Neural crest cell (in vitro differentiated cells): ENCODE measurements around the gene NEB. TPM values are rescaled to one million over a fixed set of nuclear protein-coding genes. Genes with fewer than 3 reads are reported as not detected.

Source experiments
- DNase-seq: peaks from one replicate; pipeline ENCODE4 v3.0.0; 2021; ENCODE audit warnings: low read depth, mixed read lengths, low spot score
- H3K27ac Mint-ChIP-seq: one replicate; pipeline ENCODE4 v1.8.0; 2021; ENCODE audit warnings: mild to moderate bottlenecking, mixed read lengths; ENCODE audit not compliant: unreplicated experiment
- H3K27me3 Mint-ChIP-seq: 2 replicates; pipeline ENCODE4 v1.8.0; 2021; ENCODE audit warnings: low read depth, mild to moderate bottlenecking, mixed read lengths
- H3K36me3 Mint-ChIP-seq: 2 replicates; pipeline ENCODE4 v1.8.0; 2021; ENCODE audit warnings: low read depth, mild to moderate bottlenecking, mixed read lengths
- H3K4me1 Mint-ChIP-seq: 2 replicates; pipeline ENCODE4 v1.8.0; 2021; ENCODE audit warnings: mixed read lengths
- H3K4me3 Mint-ChIP-seq: one replicate; pipeline ENCODE4 v1.8.0; 2021; ENCODE audit warnings: mild to moderate bottlenecking, mixed read lengths
- H3K9me3 Mint-ChIP-seq: 2 replicates; pipeline ENCODE4 v1.8.0; 2021; ENCODE audit warnings: mixed read lengths
- total RNA-seq: library from RNA; stranded (reverse); gene quantifications from 2 replicates; pipeline ENCODE4 v1.2.1, GENCODE V29; 2021
- TF ChIP-seq, protein P1 (sequence below): fragments of 200-600 bp; sonication (generic); conservative IDR thresholded peaks from 2 replicates; pipeline ENCODE4 v1.5.0; 2021; ENCODE audit warnings: antibody characterized with exemption, mild to moderate bottlenecking

Gene NEB
- total RNA-seq, 1 donor from 2014 or later: 0.77 TPM

- H3K27ac Mint-ChIP-seq: no peak overlapping the region
- TF ChIP-seq, protein P1, sequence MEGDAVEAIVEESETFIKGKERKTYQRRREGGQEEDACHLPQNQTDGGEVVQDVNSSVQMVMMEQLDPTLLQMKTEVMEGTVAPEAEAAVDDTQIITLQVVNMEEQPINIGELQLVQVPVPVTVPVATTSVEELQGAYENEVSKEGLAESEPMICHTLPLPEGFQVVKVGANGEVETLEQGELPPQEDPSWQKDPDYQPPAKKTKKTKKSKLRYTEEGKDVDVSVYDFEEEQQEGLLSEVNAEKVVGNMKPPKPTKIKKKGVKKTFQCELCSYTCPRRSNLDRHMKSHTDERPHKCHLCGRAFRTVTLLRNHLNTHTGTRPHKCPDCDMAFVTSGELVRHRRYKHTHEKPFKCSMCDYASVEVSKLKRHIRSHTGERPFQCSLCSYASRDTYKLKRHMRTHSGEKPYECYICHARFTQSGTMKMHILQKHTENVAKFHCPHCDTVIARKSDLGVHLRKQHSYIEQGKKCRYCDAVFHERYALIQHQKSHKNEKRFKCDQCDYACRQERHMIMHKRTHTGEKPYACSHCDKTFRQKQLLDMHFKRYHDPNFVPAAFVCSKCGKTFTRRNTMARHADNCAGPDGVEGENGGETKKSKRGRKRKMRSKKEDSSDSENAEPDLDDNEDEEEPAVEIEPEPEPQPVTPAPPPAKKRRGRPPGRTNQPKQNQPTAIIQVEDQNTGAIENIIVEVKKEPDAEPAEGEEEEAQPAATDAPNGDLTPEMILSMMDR: no peak
- peaks cover 2% of the 10 kb centered on the region for H3K27me3 Mint-ChIP-seq
- no peak overlapping the region for H3K4me3 Mint-ChIP-seq
- no peaks in the 10 kb centered on the region for H3K36me3 Mint-ChIP-seq
- H3K9me3 Mint-ChIP-seq: no peaks in the 10 kb centered on the region
- DNase-seq: no peak
- H3K4me1 Mint-ChIP-seq: no peaks in the 10 kb centered on the region
Observed at GRCh38 chr2:151695778-151696177, 38.5 kb downstream of the NEB start.

DNA sequence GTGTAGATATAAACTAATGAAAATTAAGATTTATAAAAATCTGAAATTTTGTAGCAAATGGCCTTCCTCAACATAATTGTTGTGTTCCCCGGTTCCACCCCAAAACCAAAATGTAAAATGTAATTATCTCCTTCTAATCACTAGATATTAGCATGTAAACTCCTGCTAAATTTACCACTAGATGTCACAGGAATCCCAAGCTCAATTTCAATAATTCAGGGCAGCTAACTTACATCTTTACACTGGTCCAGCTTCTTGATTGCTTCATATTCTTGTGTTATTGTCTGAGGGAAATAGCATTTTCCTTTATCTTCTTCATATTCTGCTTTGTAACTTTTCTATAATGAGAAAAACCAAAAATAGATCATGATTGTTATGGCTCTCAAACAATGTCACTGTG is 42.6 kb downstream of the NEB start:
- Mint-ChIP-seq H3K27ac (no peak overlapping the region), H3K4me1 (no peaks in the 10 kb centered on the region), H3K4me3 (no peak overlapping the region), H3K27me3 (peaks cover 2% of the 10 kb centered on the region), H3K9me3 (no peaks in the 10 kb centered on the region), H3K36me3 (no peaks in the 10 kb centered on the region)
- TF ChIP-seq, protein P1: no peak
- DNase-seq: no peak

GRCh38 chr2:151688719-151689118 is 45.6 kb downstream of the NEB start:
- H3K4me1 Mint-ChIP-seq: no peaks in the 10 kb centered on the region
- no peak overlapping the region for H3K27ac Mint-ChIP-seq
- DNase-seq: no peak
- H3K4me3 Mint-ChIP-seq: no peak overlapping the region
- TF ChIP-seq, protein P1: no peak
- H3K27me3 Mint-ChIP-seq: peaks cover 2% of the 10 kb centered on the region
- no peaks in the 10 kb centered on the region for H3K9me3 Mint-ChIP-seq
- no peaks in the 10 kb centered on the region for H3K36me3 Mint-ChIP-seq

GRCh38 chr2:151682459-151683003 is 51.7 kb downstream of the NEB start:
- H3K4me3 Mint-ChIP-seq: no peak overlapping the region
- peaks cover 6% of the 10 kb centered on the region for H3K4me1 Mint-ChIP-seq
- H3K27ac Mint-ChIP-seq: no peak overlapping the region
- no peak for DNase-seq
- no peaks in the 10 kb centered on the region for H3K9me3 Mint-ChIP-seq
- H3K27me3 Mint-ChIP-seq: no peaks in the 10 kb centered on the region
- TF ChIP-seq, protein P1: no peak
- H3K36me3 Mint-ChIP-seq: no peaks in the 10 kb centered on the region

DNA sequence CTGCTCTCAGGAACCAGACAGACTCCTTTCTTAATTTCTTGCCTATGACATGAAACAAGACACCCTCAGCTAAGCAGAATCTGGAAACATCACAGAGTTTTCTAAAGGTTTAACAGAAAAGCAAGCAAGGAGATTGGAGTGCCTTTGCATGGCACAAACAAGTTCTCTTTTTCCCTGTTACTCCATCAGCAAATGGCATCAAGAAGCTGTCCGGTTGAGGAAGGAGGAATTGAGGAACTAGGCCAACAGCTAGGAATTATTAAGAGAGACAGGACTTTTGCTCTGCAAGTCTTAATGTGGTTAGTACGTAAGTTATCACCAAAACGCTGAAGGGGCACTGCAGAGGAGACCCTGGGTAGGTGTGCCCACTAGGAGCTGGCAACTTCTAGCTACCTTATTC is 53.2 kb downstream of the NEB start:
- no peak overlapping the region for H3K4me3 Mint-ChIP-seq
- no peaks in the 10 kb centered on the region for H3K9me3 Mint-ChIP-seq
- DNase-seq: no peak
- H3K36me3 Mint-ChIP-seq: no peaks in the 10 kb centered on the region
- TF ChIP-seq, protein P1: no peak
- no peak overlapping the region for H3K27ac Mint-ChIP-seq
- H3K4me1 Mint-ChIP-seq: peaks cover 6% of the 10 kb centered on the region
- H3K27me3 Mint-ChIP-seq: no peaks in the 10 kb centered on the region
